ENCODE data around the gene RNF223.
"Not testable (repeated sequence)": the region's sequence is repeated elsewhere in the genome, so short reads cannot be mapped to it uniquely, and the experiment has no call there.

The RNF223 gene

GRCh38 chr1:1110561-1110971 is 36.5 kb upstream of the RNF223 start:
- DNase-seq (ENCODE audit: insufficient read length, low spot score) (no peak), FAIRE-seq (no peak)

GRCh38 chr1:1109743-1110142 is 35.6 kb upstream of the RNF223 start:
- no peak for DNase-seq (ENCODE audit: insufficient read length, low spot score)
- no peak for FAIRE-seq

- DNase-seq (ENCODE audit: insufficient read length, low spot score), result no peak
- FAIRE-seq, result no peak
Measured at GRCh38 chr1:1106510-1107221, 32.6 kb upstream of the RNF223 start.

GRCh38 chr1:1104152-1104551 is 30.0 kb upstream of the RNF223 start:
- DNase-seq (ENCODE audit: insufficient read length, low spot score); FAIRE-seq: not testable (repeated sequence)

GRCh38 chr1:1101503-1101902 is 27.4 kb upstream of the RNF223 start:
- FAIRE-seq (no peak), DNase-seq (ENCODE audit: insufficient read length, low spot score) (no peak)

- FAIRE-seq (no peak), DNase-seq (ENCODE audit: insufficient read length, low spot score) (no peak)
Measured at GRCh38 chr1:1100296-1100695, 26.2 kb upstream of the RNF223 start.

GRCh38 chr1:1099506-1100183 is 25.5 kb upstream of the RNF223 start:
- DNase-seq (ENCODE audit: insufficient read length, low spot score) (no peak), FAIRE-seq (peak; percentile 49)

- FAIRE-seq, result no peak
- DNase-seq (ENCODE audit: insufficient read length, low spot score), result no peak
Measured at GRCh38 chr1:1098681-1099421, 24.7 kb upstream of the RNF223 start.

- not testable (repeated sequence) for DNase-seq (ENCODE audit: insufficient read length, low spot score); FAIRE-seq
Measured at GRCh38 chr1:1096136-1096535, 22.0 kb upstream of the RNF223 start.

GRCh38 chr1:1094981-1095380 is 20.9 kb upstream of the RNF223 start:
- no peak for FAIRE-seq
- DNase-seq (ENCODE audit: insufficient read length, low spot score), result no peak

- FAIRE-seq, result no peak
- no peak for DNase-seq (ENCODE audit: insufficient read length, low spot score)
Measured at GRCh38 chr1:1093610-1093943, 19.5 kb upstream of the RNF223 start.

- DNase-seq (ENCODE audit: insufficient read length, low spot score), result no peak
- no peak for FAIRE-seq
Measured at GRCh38 chr1:1092894-1093609, 18.9 kb upstream of the RNF223 start.

GRCh38 chr1:1092149-1092855 is 18.2 kb upstream of the RNF223 start:
- FAIRE-seq (no peak), DNase-seq (ENCODE audit: insufficient read length, low spot score) (no peak)

- FAIRE-seq, result no peak
Measured at GRCh38 chr1:1091344-1092148, 17.4 kb upstream of the RNF223 start.

GRCh38 chr1:1090424-1091343 is 16.6 kb upstream of the RNF223 start:
- DNase-seq (ENCODE audit: insufficient read length, low spot score) (no peak), FAIRE-seq (no peak)

More at GRCh38 chr1:1091344-1092148, 17.4 kb upstream of the RNF223 start:
- no peak for DNase-seq (ENCODE audit: insufficient read length, low spot score)

GRCh38 chr1:1089731-1090423 is 15.8 kb upstream of the RNF223 start:
- FAIRE-seq, result no peak
- DNase-seq (ENCODE audit: insufficient read length, low spot score), result no peak

GRCh38 chr1:1088801-1089680 is 14.9 kb upstream of the RNF223 start:
- no peak for FAIRE-seq
- DNase-seq (ENCODE audit: insufficient read length, low spot score), result no peak
